C4-2B (cell line): ENCODE data around the gene GAB4.

Experiments used
- CTCF ChIP-seq: fragments of 450-650 bp; conservative IDR thresholded peaks from 2 replicates; pipeline ENCODE4 v1.5.1; 2017; ENCODE audit warnings: mild to moderate bottlenecking
- ZFX ChIP-seq: fragments of 450-650 bp; IDR thresholded peaks from 2 replicates; pipeline ENCODE4 v1.6.1; 2017

- TF ChIP-seq CTCF (no peak), ZFX (no peak)
Measured at GRCh38 chr22:16937811-16938210, 70.2 kb downstream of the GAB4 start.
